Nucleus accumbens (tissue), 56 donors: ENCODE results near the gene ERP27.

ENCODE experiments used
- DNase-seq, 56 donors: peaks; one replicate each; lab custom pipeline; 2025; lab: John Stamatoyannopoulos, UW

Gene ERP27

GRCh38 chr12:14879222-14879933 is 59.0 kb downstream of the ERP27 start:
- no peak for DNase-seq

- DNase-seq: no peak
Observed at GRCh38 chr12:14878488-14878887, 59.8 kb downstream of the ERP27 start.

GRCh38 chr12:14876833-14877232 is 61.5 kb downstream of the ERP27 start:
- no peak for DNase-seq

GRCh38 chr12:14874882-14875281 is 63.5 kb downstream of the ERP27 start:
- DNase-seq: no peak

GRCh38 chr12:14873440-14874185 is 64.7 kb downstream of the ERP27 start:
- no peak for DNase-seq

GRCh38 chr12:14871886-14872285 is 66.5 kb downstream of the ERP27 start:
- DNase-seq: no peak

GRCh38 chr12:14871247-14871646 is 67.1 kb downstream of the ERP27 start:
- DNase-seq: no peak

- DNase-seq: no peak
Observed at GRCh38 chr12:14868916-14869506, 69.3 kb downstream of the ERP27 start.
